HepG2 (cell line): ENCODE measurements around the gene AGAP1. TPM values are rescaled to one million over a fixed set of nuclear protein-coding genes. Genes with fewer than 3 reads are reported as not detected.

Experiments
- ATAC-seq: fragments of 200-7000 bp; cut with Tn5 transposase; 3 replicates; pipeline ENCODE4 v1.9.1; 2020; ENCODE audit warnings: mild to moderate bottlenecking, moderate library complexity
- BruUV-seq: library from RNA; stranded (reverse); fragments of 400-500 nt; replicated peaks from 2 replicates; lab custom pipeline; 2021; lab: Mats Ljungman, UMichigan
- CTCF ChIA-PET: fragments of 300-600 bp; formaldehyde crosslinking; extraction: SDS; loops from one replicate; lab custom pipeline; 2021; ENCODE audit warnings: low total read pairs, inconsistent platforms, low intra/inter-chr PET ratio; lab: Yijun Ruan, JAX
- POLR2A ChIA-PET: fragments of 350-600 bp; sonication (Branson Sonifier 250); formaldehyde crosslinking; loops from one replicate; lab custom pipeline; 2020; ENCODE audit warnings: antibody characterized with exemption, inconsistent platforms; lab: Yijun Ruan, JAX
- DNase-seq: peaks from one replicate; pipeline ENCODE4 v3.0.0-alpha.2; 2015; ENCODE audit warnings: low spot score
- FAIRE-seq: peaks from 3 replicates; lab custom pipeline; 2011; peaks lifted over from hg19 to GRCh38; lab: Jason Lieb, UNC
- H2AFZ ChIP-seq: one replicate; pipeline ENCODE4 v1.6.1; 2011; ENCODE audit warnings: low read length, inconsistent platforms
- H3K27ac ChIP-seq: fragments of 300-600 bp; 3 replicates; pipeline ENCODE4 v1.8.0; 2011; ENCODE audit warnings: mixed run types, mild to moderate bottlenecking, mixed read lengths, low read length, inconsistent platforms; ENCODE audit not compliant: insufficient read depth; ENCODE audit errors: extremely low read length
- H3K27me3 ChIP-seq, 2 experiments: fragments of 200-600 bp in 1 of 2; 2 replicates in 1 of 2; 3 replicates in 1 of 2; pipeline versions ENCODE4 v1.6.0 to v1.8.0; 2011; ENCODE audit warnings: low read length in 2 of 2, mild to moderate bottlenecking in 2 of 2, moderate library complexity in 2 of 2, inconsistent platforms in 1 of 2; ENCODE audit not compliant: insufficient read depth in 2 of 2, control insufficient read depth in 1 of 2
- H3K36me3 ChIP-seq, 2 experiments: fragments of 200-600 bp in 1 of 2; replicated peaks in 1 of 2; 2 replicates in 1 of 2; 3 replicates in 1 of 2; pipeline versions ENCODE4 v1.5.1 to v1.8.0; 2011; ENCODE audit warnings: low read length in 2 of 2, inconsistent platforms in 1 of 2; ENCODE audit not compliant: insufficient read depth in 2 of 2, control insufficient read depth in 1 of 2
- H3K4me1 ChIP-seq: 2 replicates; pipeline ENCODE4 v1.5.1; 2012; ENCODE audit warnings: low read length, inconsistent platforms; ENCODE audit not compliant: insufficient read depth
- H3K4me2 ChIP-seq: 2 replicates; pipeline ENCODE4 v1.6.0; 2011; ENCODE audit warnings: low read depth, low read length, inconsistent platforms
- H3K4me3 ChIP-seq, 3 experiments: fragments of 200-600 bp in 1 of 3; sonication (generic), shearing (Covaris generic) in 1 of 3; replicated peaks in 1 of 3; 2 replicates each; pipeline ENCODE4 v1.5.1; 2011 to 2016; ENCODE audit warnings: low read length in 3 of 3, inconsistent platforms in 2 of 3, low read depth in 2 of 3, mild to moderate bottlenecking in 2 of 3, control low read depth in 1 of 3, mixed read lengths in 1 of 3; ENCODE audit not compliant: insufficient read depth in 1 of 3
- H3K79me2 ChIP-seq: one replicate; pipeline ENCODE4 v1.6.1; 2011; ENCODE audit warnings: low read length, inconsistent platforms; ENCODE audit not compliant: insufficient read depth
- H3K9ac ChIP-seq: 2 replicates; pipeline ENCODE4 v1.6.0; 2011; ENCODE audit warnings: mild to moderate bottlenecking, low read depth, low read length, inconsistent platforms; ENCODE audit not compliant: insufficient read depth
- H3K9me3 ChIP-seq: 2 replicates; pipeline ENCODE4 v1.5.1; 2012; ENCODE audit warnings: mild to moderate bottlenecking, low read length
- H4K20me1 ChIP-seq: 2 replicates; pipeline ENCODE4 v1.6.0; 2011; ENCODE audit warnings: inconsistent platforms, mild to moderate bottlenecking, low read length, moderate library complexity; ENCODE audit not compliant: insufficient read depth
- HOXA3 ChIP-seq: sonication (generic); formaldehyde crosslinking; IDR thresholded peaks from 2 replicates; pipeline ENCODE4 v1.5.0; 2020; ENCODE audit warnings: missing genetic modification reagents
- MTERF4 ChIP-seq: sonication (generic); formaldehyde crosslinking; IDR thresholded peaks from 2 replicates; pipeline ENCODE4 v1.8.0; 2023; ENCODE audit warnings: mild to moderate bottlenecking, missing genetic modification reagents
- ZNF564 ChIP-seq: sonication (generic); formaldehyde crosslinking; IDR thresholded peaks from 2 replicates; pipeline ENCODE4 v1.8.1; 2023; ENCODE audit warnings: mild to moderate bottlenecking, missing genetic modification reagents
- ZNF598 ChIP-seq: sonication (generic); formaldehyde crosslinking; IDR thresholded peaks from 2 replicates; pipeline ENCODE4 v1.5.1; 2020; ENCODE audit warnings: mild to moderate bottlenecking, missing genetic modification reagents, borderline replicate concordance
- WGBS: methylation state at CpG from one replicate; pipeline ENCODE4 v1.1.6; 2017; ENCODE audit warnings: low lambda C conversion rate; 5-methylcytosine and 5-hydroxymethylcytosine counted together
- in situ Hi-C: cut with HindIII; loops from 2 replicates; pipeline ENCODE4 v1.10.0; 2017; ENCODE audit warnings: low pct_unique_long_range_greater_than_20kb; ENCODE audit not compliant: extremely low pct_ligation_motif_present
- intact Hi-C: fragments of 100-400 bp; cut with micrococcal nuclease; formaldehyde crosslinking; loops from one replicate; pipeline ENCODE4 v1.10.0; 2022; ENCODE audit not compliant: unreplicated experiment
- polyA plus RNA-seq, 8 experiments: library from polyadenylated mRNA; depleted of rRNA in 3 of 8; stranded (reverse) in 7 of 8; unstranded in 1 of 8; fragments of >200 nt; fragmentation: Illumina TruSeq in 4 of 8; extraction: Trizol in 4 of 8; gene quantifications; 2 replicates each; pipeline versions ENCODE4 v1.2.1 to v1.2.3, GENCODE V29; 2011 to 2016; ENCODE audit warnings: low read depth in 4 of 8, missing spikeins in 1 of 8, mixed read lengths in 1 of 8; ENCODE audit not compliant: insufficient read depth in 1 of 8
- total RNA-seq, 5 experiments: library from RNA; depleted of rRNA; stranded (reverse); fragments of >200 nt; fragmentation: Illumina TruSeq; extraction: Trizol; gene quantifications; 2 replicates each; pipeline ENCODE4 v1.2.3, GENCODE V29; 2016; ENCODE audit warnings: low read depth in 1 of 5
- TF ChIP-seq, protein P1 (sequence below): sonication (generic); formaldehyde crosslinking; IDR thresholded peaks from 2 replicates; pipeline ENCODE4 v1.4.0; 2020; ENCODE audit warnings: missing genetic modification reagents, mild to moderate bottlenecking, borderline replicate concordance
- TF ChIP-seq, protein P2 (sequence below): sonication (generic); formaldehyde crosslinking; IDR thresholded peaks from 2 replicates; pipeline ENCODE4 v1.5.0; 2020; ENCODE audit warnings: mild to moderate bottlenecking, missing genetic modification reagents

The AGAP1 gene
- total and polyA plus RNA-seq, 2 of the 13 experiments (the other 11 are each of a cell fraction or from before 2014, with no cell fraction given): 21.2 to 32.7 TPM

- WGBS: 100% methylated on average over 3 of the region's 3 CpGs
- Histone ChIP-seq H3K9me3 (no peaks in the 10 kb centered on the region), H3K79me2 (peaks cover 67% of the 10 kb centered on the region), H3K4me3 (no peak overlapping the region), H3K4me1 (peaks cover 27% of the 10 kb centered on the region), H3K36me3 (no peaks in the 10 kb centered on the region; a peak in 2 of 5 replicates), H3K27me3 (no peaks in the 10 kb centered on the region), H3K4me2 (no peak overlapping the region), H4K20me1 (peaks cover 42% of the 10 kb centered on the region; the same call in 1 of the 2 replicates), H3K9ac (no peak overlapping the region), H2AFZ (no peak overlapping the region), H3K27ac (no peak overlapping the region)
- ChIA-PET CTCF (no interaction called here), POLR2A (no interaction called here)
- FAIRE-seq (no peak), ATAC-seq (no peak; the same call in 2 of the 3 replicates), DNase-seq (no peak)
- TF ChIP-seq ZNF598: no peak
- TF ChIP-seq, protein P1, sequence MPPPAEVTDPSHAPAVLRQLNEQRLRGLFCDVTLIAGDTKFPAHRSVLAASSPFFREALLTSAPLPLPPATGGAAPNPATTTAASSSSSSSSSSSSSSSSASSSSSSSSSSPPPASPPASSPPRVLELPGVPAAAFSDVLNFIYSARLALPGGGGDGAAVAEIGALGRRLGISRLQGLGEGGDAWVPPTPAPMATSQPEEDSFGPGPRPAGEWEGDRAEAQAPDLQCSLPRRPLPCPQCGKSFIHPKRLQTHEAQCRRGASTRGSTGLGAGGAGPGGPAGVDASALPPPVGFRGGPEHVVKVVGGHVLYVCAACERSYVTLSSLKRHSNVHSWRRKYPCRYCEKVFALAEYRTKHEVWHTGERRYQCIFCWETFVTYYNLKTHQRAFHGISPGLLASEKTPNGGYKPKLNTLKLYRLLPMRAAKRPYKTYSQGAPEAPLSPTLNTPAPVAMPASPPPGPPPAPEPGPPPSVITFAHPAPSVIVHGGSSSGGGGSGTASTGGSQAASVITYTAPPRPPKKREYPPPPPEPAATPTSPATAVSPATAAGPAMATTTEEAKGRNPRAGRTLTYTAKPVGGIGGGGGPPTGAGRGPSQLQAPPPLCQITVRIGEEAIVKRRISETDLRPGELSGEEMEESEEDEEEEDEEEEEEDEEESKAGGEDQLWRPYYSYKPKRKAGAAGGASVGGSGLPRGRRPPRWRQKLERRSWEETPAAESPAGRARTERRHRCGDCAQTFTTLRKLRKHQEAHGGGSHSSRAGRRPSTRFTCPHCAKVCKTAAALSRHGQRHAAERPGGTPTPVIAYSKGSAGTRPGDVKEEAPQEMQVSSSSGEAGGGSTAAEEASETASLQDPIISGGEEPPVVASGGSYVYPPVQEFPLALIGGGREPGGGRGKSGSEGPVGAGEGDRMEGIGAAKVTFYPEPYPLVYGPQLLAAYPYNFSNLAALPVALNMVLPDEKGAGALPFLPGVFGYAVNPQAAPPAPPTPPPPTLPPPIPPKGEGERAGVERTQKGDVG (CRISPR knock-in tag): 0 out of 2 replicates have a peak, but pooled peaks have one; percentile 29
- TF ChIP-seq MTERF4: 0 out of 2 replicates have a peak, but pooled peaks have one; percentile 38
- TF ChIP-seq ZNF564 (CRISPR knock-in tag): no peak
- TF ChIP-seq HOXA3 (CRISPR knock-in tag): no peak
- TF ChIP-seq, protein P2, sequence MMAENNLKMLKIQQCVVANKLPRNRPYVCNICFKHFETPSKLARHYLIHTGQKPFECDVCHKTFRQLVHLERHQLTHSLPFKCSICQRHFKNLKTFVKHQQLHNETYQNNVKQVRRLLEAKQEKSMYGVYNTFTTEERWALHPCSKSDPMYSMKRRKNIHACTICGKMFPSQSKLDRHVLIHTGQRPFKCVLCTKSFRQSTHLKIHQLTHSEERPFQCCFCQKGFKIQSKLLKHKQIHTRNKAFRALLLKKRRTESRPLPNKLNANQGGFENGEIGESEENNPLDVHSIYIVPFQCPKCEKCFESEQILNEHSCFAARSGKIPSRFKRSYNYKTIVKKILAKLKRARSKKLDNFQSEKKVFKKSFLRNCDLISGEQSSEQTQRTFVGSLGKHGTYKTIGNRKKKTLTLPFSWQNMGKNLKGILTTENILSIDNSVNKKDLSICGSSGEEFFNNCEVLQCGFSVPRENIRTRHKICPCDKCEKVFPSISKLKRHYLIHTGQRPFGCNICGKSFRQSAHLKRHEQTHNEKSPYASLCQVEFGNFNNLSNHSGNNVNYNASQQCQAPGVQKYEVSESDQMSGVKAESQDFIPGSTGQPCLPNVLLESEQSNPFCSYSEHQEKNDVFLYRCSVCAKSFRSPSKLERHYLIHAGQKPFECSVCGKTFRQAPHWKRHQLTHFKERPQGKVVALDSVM: no peak
- in situ Hi-C loops (no loop called here), intact Hi-C loops (no loop called here)
- BruUV-seq: no TSS peak
Measured at GRCh38 chr2:235695602-235695895, 201.7 kb downstream of the AGAP1 start.
